ENCODE data around the gene TGFBR1.
A peak's percentile ranks its signal among the peaks of the same experiment; 100 is the strongest.

The TGFBR1 gene

DNA sequence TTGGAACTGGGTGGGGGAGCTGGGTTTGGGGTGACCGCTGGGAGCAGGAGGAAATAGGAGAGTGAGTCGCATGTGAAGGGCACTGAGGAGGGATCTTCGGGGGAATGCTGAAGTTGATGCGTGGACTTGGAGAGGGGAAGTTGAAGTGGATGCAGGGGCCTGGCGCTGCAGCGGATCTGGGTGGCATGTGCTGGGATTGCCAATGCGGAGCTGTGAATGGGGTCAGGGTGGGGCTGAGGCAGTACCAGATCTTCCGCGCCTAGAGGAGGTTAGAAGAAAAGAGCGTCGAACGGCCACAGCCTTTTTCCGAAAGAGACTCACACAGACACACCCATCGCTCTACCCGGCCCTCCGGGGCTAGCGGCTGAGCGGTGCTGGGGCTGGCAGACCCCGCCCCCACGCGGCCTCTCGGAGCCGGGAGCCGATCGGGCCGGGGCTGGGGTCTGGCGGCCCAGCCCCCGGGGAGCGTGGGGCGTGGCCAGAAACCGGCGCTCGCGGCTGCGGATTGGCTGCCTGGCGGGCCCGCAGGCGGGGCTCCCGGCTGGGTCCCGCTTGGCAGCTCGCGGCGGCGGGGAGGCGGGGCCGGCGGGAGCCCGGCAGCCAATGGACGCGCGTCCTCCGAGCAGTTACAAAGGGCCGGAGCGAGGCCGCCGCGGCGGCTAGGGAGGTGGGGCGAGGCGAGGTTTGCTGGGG lies at the start of gene TGFBR1:
TSS of gene TGFBR1 (plus strand) at position 655 of the 693 bp plus-strand sequence. CDS start 93 bp downstream, outside the sequence.
- H3K4me3 ChIP-seq (ENCODE audit: low read depth, low read length) = peak within 1 kb of the TSS; percentile 79
- TF ChIP-seq, protein P1, sequence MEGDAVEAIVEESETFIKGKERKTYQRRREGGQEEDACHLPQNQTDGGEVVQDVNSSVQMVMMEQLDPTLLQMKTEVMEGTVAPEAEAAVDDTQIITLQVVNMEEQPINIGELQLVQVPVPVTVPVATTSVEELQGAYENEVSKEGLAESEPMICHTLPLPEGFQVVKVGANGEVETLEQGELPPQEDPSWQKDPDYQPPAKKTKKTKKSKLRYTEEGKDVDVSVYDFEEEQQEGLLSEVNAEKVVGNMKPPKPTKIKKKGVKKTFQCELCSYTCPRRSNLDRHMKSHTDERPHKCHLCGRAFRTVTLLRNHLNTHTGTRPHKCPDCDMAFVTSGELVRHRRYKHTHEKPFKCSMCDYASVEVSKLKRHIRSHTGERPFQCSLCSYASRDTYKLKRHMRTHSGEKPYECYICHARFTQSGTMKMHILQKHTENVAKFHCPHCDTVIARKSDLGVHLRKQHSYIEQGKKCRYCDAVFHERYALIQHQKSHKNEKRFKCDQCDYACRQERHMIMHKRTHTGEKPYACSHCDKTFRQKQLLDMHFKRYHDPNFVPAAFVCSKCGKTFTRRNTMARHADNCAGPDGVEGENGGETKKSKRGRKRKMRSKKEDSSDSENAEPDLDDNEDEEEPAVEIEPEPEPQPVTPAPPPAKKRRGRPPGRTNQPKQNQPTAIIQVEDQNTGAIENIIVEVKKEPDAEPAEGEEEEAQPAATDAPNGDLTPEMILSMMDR (conservative IDR thresholded peaks at IDR 0.05; ENCODE audit: low read depth, low read length) = no peak
- DNase-seq (ENCODE audit: low read depth) = peak; percentile 91

GRCh38 chr9:99055384-99055783 lies 49.5 kb upstream of the TGFBR1 start:
- TF ChIP-seq, protein P1 (conservative IDR thresholded peaks at IDR 0.05; ENCODE audit: low read depth, low read length) = no peak
- DNase-seq (ENCODE audit: low read depth) = no peak
- no peak overlapping the region for H3K4me3 ChIP-seq (ENCODE audit: low read depth, low read length)

- TF ChIP-seq, protein P1 (conservative IDR thresholded peaks at IDR 0.05; ENCODE audit: low read depth, low read length) = no peak
- no peak overlapping the region for H3K4me3 ChIP-seq (ENCODE audit: low read depth, low read length)
- DNase-seq (ENCODE audit: low read depth) = no peak
Observed at GRCh38 chr9:99056186-99056585, 48.7 kb upstream of the TGFBR1 start.

DNA sequence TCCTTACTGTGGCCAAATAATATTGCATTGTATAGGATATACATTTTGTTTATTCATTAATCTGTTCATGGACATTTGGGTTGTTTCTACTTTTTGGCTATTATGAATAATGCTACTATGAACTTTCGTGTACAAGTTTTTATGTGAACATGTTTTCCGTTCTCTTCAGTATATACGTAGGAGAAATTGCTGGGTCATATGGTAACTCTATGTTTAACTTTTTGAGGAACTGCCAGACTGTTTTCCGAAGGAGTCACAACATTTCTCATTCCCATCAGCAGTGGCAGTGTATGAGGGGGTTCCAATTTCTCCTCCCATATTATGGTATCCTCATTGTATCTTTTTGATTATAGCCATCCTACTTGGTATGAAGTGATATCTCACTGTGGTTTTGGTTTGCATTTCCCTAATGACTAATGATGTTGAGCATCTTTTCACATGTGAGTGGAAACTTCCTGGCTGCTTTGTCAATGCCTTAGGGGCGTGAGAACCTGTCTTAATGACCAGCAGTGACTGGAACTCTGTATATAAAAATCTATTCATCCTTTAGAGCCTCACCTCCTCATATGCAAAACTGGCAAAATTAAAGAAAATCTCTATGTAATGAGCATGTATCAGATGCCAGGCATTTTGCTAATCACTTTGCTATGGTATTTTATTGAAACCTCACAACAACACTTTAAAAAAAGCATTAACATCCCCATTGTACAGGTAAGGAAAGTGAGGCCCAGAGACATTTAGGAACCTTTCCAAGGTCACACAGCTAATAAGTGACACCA lies 47.8 kb upstream of the TGFBR1 start:
- no peak overlapping the region for H3K4me3 ChIP-seq (ENCODE audit: low read depth, low read length)
- peak; percentile 90 for DNase-seq (ENCODE audit: low read depth)
- TF ChIP-seq, protein P1 (conservative IDR thresholded peaks at IDR 0.05; ENCODE audit: low read depth, low read length) = no peak

- TF ChIP-seq, protein P1 (conservative IDR thresholded peaks at IDR 0.05; ENCODE audit: low read depth, low read length) = no peak
- DNase-seq (ENCODE audit: low read depth) = peak; percentile 97
- H3K4me3 ChIP-seq (ENCODE audit: low read depth, low read length) = no peak overlapping the region
Observed at GRCh38 chr9:99057665-99058625, 47.0 kb upstream of the TGFBR1 start.

DNA sequence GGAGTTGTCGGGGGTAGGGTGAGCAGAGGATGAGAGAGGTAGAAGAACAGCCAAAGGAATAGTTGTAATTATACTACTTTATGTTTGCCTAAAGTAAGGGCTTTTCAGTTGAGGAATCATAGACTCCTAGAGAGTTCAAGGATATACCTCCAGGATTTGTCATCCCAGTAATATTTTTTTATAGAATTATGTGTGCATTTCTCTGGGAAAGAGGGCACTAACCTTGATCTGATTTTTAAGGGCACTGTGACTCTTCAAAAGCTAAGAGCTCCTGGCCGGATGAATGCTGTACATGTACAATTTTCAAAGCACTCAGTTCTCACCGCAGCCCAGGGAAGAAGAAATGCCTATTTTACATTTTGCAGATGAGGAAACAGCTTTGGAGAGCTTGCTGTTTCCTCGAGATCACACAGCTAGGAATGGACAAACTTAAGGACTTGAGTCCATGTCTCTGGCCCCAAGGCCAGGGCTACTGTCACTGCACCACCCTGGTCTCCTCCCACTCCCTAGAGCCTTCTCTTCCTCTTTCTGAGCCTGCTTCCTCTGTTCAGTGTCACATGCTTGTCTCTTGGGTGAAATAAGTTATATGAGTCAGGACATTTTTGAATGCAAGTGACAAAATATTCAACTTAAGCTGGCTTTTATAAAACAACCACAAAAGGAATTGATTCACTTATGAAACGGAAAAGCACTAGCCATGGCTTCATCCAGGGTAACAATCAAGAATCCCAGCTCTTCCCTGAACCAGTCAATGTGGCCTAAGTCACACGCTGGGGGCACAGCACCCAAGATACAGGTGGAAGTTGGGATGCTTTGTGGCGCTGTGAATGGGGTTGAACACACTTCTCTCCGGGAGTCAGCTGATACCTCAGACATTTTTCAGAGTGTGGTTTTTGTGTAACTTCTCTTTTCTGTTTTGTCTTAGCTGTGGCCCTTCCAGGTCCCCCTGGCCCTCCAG lies 45.7 kb upstream of the TGFBR1 start:
- no peak overlapping the region for H3K4me3 ChIP-seq (ENCODE audit: low read depth, low read length)
- DNase-seq (ENCODE audit: low read depth) = no peak
- TF ChIP-seq, protein P1 (conservative IDR thresholded peaks at IDR 0.05; ENCODE audit: low read depth, low read length) = no peak
